HT1080 (cell line): Measurements from ENCODE around the gene STAB1. TPM values are rescaled to one million over a fixed set of nuclear protein-coding genes. Genes with fewer than 3 reads are reported as not detected.

Experiments used
- DNase-seq: peaks from one replicate; pipeline ENCODE4 v3.0.0-alpha.2; 2015; ENCODE audit warnings: low read depth
- polyA plus RNA-seq, 2 experiments: library from polyadenylated mRNA; depleted of rRNA; stranded (reverse); fragments of >200 nt; gene quantifications; 2 replicates each; pipeline ENCODE4 v1.2.3, GENCODE V29; 2015
- total RNA-seq: library from RNA; depleted of rRNA; stranded (reverse); fragments of >200 nt; shearing (Covaris generic); gene quantifications from 2 replicates; pipeline ENCODE4 v1.2.3, GENCODE V29; 2014; rRNA removed

STAB1 gene
- total RNA-seq = not detected in 2 replicates
- polyA plus RNA-seq (2015; cell fraction: cytosol; rRNA removed) = not detected in 2 replicates
- 0.29 and 0.32 TPM in 2 replicates for polyA plus RNA-seq (2015; cell fraction: nucleus; rRNA removed)

- no peak for DNase-seq
Measured at GRCh38 chr3:52494886-52495495, at the start of gene STAB1. Gene STAB1 (plus strand): TSS chr3:52495338. CDS start chr3:52495414, 76 bp downstream.

GRCh38 chr3:52446042-52446441 lies 49.1 kb upstream of the STAB1 start:
- no peak for DNase-seq

- DNase-seq = peak; percentile 68
Measured at GRCh38 chr3:52446631-52447511, 48.3 kb upstream of the STAB1 start.

GRCh38 chr3:52447512-52448355 lies 47.4 kb upstream of the STAB1 start:
- DNase-seq = no peak

- DNase-seq = no peak
Measured at GRCh38 chr3:52450489-52451236, 44.5 kb upstream of the STAB1 start.

- DNase-seq = no peak
Measured at GRCh38 chr3:52451237-52452083, 43.7 kb upstream of the STAB1 start.

- no peak for DNase-seq
Measured at GRCh38 chr3:52452126-52452525, 43.0 kb upstream of the STAB1 start.

- no peak for DNase-seq
Measured at GRCh38 chr3:52452570-52453221, 42.4 kb upstream of the STAB1 start.

GRCh38 chr3:52453496-52454249 lies 41.5 kb upstream of the STAB1 start, which contains the start of gene TNNC1:
Gene TNNC1 (minus strand): TSS chr3:52454041. CDS start chr3:52454015, 26 bp downstream.
- DNase-seq = no peak

GRCh38 chr3:52454250-52454937 lies 40.7 kb upstream of the STAB1 start:
- no peak for DNase-seq

- DNase-seq = no peak
Measured at GRCh38 chr3:52454938-52455282, 40.2 kb upstream of the STAB1 start.

- DNase-seq = peak; percentile 34
Measured at GRCh38 chr3:52455283-52456168, 39.6 kb upstream of the STAB1 start, which contains the start of gene NISCH. Gene NISCH (plus strand): TSS chr3:52455604. CDS start chr3:52455642, 38 bp downstream.

GRCh38 chr3:52456169-52456799 lies 38.9 kb upstream of the STAB1 start:
- no peak for DNase-seq

GRCh38 chr3:52456800-52457183 lies 38.3 kb upstream of the STAB1 start:
- no peak for DNase-seq

GRCh38 chr3:52458031-52458760 lies 36.9 kb upstream of the STAB1 start:
- DNase-seq = no peak
